A549 (cell line): ENCODE results near the gene S100A7A.

Experiments used
- EP300 ChIP-seq, 2 experiments: fragments of >200 bp; sonication (Bioruptor Twin); formaldehyde crosslinking; IDR thresholded peaks; 2 replicates in 1 of 2; 3 replicates in 1 of 2; pipeline ENCODE4 v1.6.1; 2016 to 2017
- HDAC2 ChIP-seq: fragments of 200-600 bp; sonication (generic); IDR thresholded peaks from 2 replicates; pipeline ENCODE4 v1.6.1; 2016
- MAZ ChIP-seq: fragments of 150-350 bp; IDR thresholded peaks from 2 replicates; pipeline ENCODE4 v1.6.1; 2014; ENCODE audit warnings: antibody characterized with exemption, low read depth, low read length, borderline replicate concordance
- RCOR1 ChIP-seq: fragments of 150-350 bp; IDR thresholded peaks from 2 replicates; pipeline ENCODE4 v1.6.1; 2014; ENCODE audit warnings: antibody characterized with exemption, low read length, low read depth

DNA sequence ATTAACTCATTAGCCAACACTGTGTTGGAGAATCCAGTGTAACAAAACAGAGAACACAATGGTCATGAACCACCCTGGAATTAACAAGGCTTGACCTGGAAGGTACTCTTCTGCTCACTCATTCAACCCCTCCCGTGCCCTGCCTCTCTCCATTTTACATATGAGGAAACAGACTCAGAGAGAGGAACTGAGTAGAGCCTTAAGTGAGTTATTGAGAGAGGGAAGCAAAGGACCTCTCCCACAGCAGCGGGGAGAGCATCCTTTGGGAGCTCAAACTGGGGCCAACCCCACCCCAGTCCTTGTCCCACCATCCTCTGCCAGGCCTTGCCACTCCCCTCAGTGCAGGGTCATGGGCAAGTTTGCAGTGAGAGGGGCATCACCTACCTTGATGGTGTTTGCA, 42.2 kb upstream of the S100A7A start:
- TF ChIP-seq HDAC2 (no peak), RCOR1 (no peak), EP300 (IDR thresholded peaks at IDR 0.05) (no peak), MAZ (no peak)
